HepG2 (cell line): ENCODE data around the gene ZKSCAN4.

Source experiments
- LBX2 ChIP-seq: sonication (generic); formaldehyde crosslinking; IDR thresholded peaks from 2 replicates; pipeline ENCODE4 v1.5.0; 2020; ENCODE audit warnings: missing genetic modification reagents, mild to moderate bottlenecking, borderline replicate concordance
- NR2C2 ChIP-seq: sonication (generic); formaldehyde crosslinking; IDR thresholded peaks from 2 replicates; pipeline ENCODE4 v1.4.0; 2020; ENCODE audit warnings: missing genetic modification reagents, mild to moderate bottlenecking, moderate library complexity, borderline replicate concordance
- SP1 ChIP-seq, 2 experiments: fragments of 450-650 bp in 1 of 2; sonication (generic) in 1 of 2; formaldehyde crosslinking in 1 of 2; IDR thresholded peaks; 2 replicates each; pipeline versions ENCODE4 v1.4.0 to v1.6.1; 2016 to 2020; ENCODE audit warnings: missing genetic modification reagents in 1 of 2
- ZZZ3 ChIP-seq: sonication (generic); formaldehyde crosslinking; IDR thresholded peaks from 2 replicates; pipeline ENCODE4 v1.4.0; 2020; ENCODE audit warnings: missing genetic modification reagents, mild to moderate bottlenecking, borderline replicate concordance

- TF ChIP-seq ZZZ3 (CRISPR knock-in tag): no peak
- no peak for TF ChIP-seq LBX2 (CRISPR knock-in tag)
- TF ChIP-seq SP1 (IDR thresholded peaks at IDR 0.05): no peak
- no peak for TF ChIP-seq SP1 (CRISPR knock-in tag; IDR thresholded peaks at IDR 0.05)
- TF ChIP-seq NR2C2 (CRISPR knock-in tag): no peak
Observed at GRCh38 chr6:28266563-28266961, 14.5 kb upstream of the ZKSCAN4 start.
